Esophagus muscularis mucosa (tissue), 4 donors: ENCODE data around the gene SGK1.

Source experiments
- CTCF ChIP-seq, 3 experiments: fragments of 200-600 bp in 2 of 3; fragments of 450-650 bp in 1 of 3; sonication (generic) in 2 of 3; IDR thresholded peaks; one replicate each; pipeline ENCODE4 v1.5.1; 2017 to 2019; ENCODE audit warnings: antibody characterized with exemption in 3 of 3, mild to moderate bottlenecking in 2 of 3, moderate library complexity in 1 of 3
- EP300 ChIP-seq: sonication (generic); formaldehyde crosslinking; IDR thresholded peaks from one replicate; pipeline ENCODE4 v1.6.1; 2017; ENCODE audit warnings: antibody characterized with exemption
- POLR2A ChIP-seq: fragments of 450-650 bp; IDR thresholded peaks from one replicate; pipeline ENCODE4 v1.6.1; 2017; ENCODE audit warnings: antibody characterized with exemption, moderate library complexity, mild to moderate bottlenecking, low read depth

- no peak for TF ChIP-seq POLR2A
- no peak for TF ChIP-seq EP300
- TF ChIP-seq CTCF (IDR thresholded peaks at IDR 0.05) = no peak
Observed at GRCh38 chr6:134182528-134182927, 135.4 kb downstream of the SGK1 start.
